Erythroblast (primary cell): ENCODE measurements around the gene MATK.

Experiments used
- GATA1 ChIP-seq: IDR thresholded peaks from 2 replicates; pipeline ENCODE4 v1.6.1; 2011; ENCODE audit warnings: low read depth, mild to moderate bottlenecking, control low read depth, low read length, moderate library complexity
- POLR2A ChIP-seq: IDR thresholded peaks from 2 replicates; pipeline ENCODE4 v1.6.1; 2011; ENCODE audit warnings: mild to moderate bottlenecking, low read length

DNA sequence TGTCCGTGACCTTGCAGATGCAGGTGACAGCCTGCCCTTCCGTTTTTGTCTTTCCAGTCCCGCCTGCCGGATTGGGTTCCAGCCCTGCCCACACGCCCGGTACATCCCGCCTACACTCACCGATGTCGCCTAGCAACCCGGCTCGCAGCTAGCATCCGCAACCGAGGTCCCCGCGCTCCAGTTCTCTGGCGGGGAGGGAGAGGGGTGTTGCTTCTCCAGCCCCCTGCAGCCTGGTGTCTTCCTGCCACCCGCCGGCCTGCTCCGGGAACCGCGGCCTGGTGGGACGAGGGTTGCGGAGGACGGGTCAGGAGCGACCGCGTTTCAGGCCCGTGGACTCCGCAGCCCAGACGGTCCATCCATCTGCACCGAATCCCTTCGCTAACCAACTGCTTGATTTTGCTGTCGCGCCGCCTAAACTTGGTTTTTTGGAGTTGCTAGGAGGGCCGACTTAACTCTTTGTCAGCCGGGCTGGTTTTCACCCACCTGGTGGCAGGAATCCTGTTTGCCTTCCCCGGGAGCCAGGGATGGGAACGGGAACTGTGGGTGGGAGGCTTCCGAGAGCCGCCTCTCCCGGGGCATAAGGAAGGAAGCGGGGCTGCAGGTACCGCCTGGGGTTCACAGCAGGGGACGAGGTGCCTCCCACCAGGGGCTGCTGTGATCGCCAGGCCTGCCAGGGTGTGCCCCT is 15.4 kb upstream of the MATK start:
- TF ChIP-seq POLR2A (no peak), GATA1 (no peak)
